NCI-H2029 (cell line): ENCODE results near the gene RILP.
"Not testable (repeated sequence)": the region's sequence is repeated elsewhere in the genome, so short reads cannot be mapped to it uniquely, and the experiment has no call there.

Experiments used
- DNase-seq: peaks from one replicate; lab custom pipeline; 2025; lab: John Stamatoyannopoulos, UW

The RILP gene, protein sequence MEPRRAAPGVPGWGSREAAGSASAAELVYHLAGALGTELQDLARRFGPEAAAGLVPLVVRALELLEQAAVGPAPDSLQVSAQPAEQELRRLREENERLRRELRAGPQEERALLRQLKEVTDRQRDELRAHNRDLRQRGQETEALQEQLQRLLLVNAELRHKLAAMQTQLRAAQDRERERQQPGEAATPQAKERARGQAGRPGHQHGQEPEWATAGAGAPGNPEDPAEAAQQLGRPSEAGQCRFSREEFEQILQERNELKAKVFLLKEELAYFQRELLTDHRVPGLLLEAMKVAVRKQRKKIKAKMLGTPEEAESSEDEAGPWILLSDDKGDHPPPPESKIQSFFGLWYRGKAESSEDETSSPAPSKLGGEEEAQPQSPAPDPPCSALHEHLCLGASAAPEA

DNA sequence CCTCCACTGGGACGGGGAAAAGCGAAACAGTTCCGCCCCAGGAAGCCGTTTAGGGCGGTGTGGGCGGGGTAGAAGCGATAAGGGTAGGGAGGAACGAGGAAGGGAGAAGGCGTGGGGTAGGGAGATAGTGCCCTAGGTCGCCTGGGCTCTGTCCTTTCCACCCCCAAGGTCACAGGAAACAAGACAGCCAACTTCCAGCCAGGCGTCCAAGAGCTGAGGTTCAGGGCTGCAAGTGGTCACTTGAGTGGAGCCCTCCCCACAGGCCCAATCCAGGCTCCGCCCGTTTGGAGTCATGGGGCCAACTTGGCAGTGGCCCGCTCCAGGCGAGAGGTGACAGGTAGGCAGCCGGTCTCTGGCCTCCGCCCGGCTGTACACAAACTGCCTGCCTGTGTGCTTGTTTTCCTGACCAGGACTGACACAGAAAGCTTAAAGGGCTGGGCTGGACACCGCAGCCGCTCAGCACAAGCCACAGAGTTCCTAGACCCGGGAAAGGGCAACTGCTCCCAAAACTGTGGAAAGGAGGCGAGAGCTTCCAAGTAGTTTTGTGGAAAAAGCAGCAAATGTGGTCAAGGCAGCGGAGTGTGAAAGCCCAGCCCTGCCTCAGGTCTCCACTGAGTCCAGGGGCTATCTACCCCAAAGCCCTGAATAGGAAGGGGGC, at the start of gene RILP:
Gene RILP (minus strand): TSS at position 23 of the 658 bp plus-strand sequence. CDS start 62 bp downstream, outside the sequence.
- DNase-seq = peak; percentile 27

DNA sequence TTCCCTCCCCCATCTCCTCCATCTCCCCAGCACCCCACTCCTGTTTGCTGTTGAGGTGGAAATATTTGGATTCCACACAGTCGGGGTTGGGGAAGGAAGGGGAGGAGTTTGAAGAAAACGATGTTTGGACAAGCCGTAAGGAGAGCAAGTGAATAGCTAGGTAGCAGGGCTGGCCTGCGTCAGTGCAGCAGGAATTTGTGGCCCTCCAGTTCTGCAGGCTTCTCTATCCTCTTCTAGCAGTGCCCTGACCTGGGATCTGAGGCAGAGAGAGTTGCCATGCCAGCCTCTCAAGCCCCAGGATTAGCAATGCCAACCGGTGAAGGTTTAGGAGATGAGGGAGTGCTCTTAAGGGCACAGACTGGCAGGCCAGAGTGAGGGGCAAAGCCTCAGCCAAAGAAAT, 48.0 kb upstream of the RILP start:
- no peak for DNase-seq

DNA sequence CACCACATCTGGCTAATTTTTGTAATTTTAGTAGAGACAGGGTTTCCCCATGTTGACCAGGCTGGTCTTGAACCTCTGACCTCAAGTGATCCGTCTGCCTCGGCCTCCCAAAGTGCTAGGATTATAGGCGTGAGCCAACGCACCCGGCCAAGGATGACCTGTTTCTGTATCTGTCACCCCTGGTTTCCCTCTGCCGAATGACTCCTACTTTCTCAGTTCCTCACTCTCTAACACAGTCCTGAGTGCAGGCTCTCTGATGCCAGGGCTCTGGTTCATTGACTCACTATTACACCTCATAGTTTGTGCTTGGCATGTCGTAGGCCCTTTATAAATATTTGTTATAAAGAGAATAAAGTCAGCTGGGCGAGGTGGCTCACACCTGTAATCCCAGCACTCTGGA, 45.7 kb upstream of the RILP start:
- DNase-seq = no peak

GRCh38 chr17:1693339-1693738, 43.7 kb upstream of the RILP start:
- DNase-seq = no peak

DNA sequence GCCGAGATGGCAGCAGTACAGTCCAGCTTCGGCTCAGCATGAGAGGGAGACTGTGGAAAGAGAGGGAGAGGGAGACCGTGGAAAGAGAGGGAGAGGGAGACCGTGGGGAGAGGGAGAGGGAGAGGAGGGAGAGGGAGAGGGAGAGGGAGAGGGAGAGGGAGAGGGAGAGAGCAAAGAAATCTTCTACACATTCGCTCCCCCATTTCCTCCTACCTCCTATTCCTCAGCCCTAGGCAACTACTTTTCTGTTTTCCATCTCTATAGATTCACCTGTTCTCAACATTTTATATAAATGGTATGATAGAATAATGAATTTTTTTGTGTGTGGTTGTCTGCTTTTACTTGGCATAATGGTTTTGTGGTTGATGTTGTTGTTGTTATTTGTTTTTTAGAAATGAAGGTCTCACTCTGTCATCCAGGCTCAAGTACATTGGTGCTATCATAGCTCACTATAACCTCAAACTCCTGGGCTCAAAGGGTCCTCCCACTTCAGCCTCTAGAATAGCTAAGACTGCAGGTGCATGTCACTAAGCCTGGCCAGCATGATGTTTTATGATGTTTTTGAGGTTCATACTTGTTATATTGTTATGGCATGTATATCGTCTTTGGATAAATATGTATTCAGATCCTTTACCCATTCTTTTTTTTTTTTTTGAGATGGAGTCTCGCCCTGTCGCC, 41.0 kb upstream of the RILP start:
- no peak for DNase-seq

DNA sequence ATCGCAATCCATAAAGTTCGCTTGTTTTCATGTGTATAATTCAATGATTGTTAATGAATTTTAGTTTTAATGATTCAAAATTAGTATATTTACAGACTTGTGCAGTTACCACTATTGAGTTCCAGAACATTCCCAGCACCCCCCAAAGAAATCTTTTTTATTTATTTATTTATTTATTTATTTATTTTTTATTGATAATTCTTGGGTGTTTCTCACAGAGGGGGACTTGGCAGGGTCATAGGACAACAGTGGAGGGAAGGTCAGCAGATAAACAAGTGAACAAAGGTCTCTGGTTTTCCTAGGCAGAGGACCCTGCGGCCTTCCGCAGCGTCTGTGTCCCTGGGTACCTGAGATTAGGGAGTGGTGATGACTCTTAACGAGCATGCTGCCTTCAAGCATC, 38.7 kb upstream of the RILP start:
- DNase-seq = not testable (repeated sequence)

GRCh38 chr17:1686086-1686485, 36.4 kb upstream of the RILP start:
- no peak for DNase-seq

GRCh38 chr17:1684378-1685189, 34.9 kb upstream of the RILP start, which contains the start of gene PRPF8:
Gene PRPF8, minus strand, starts transcription at chr17:1684867. Its CDS starts 296 bp downstream, at chr17:1684571.
- peak; percentile 85 for DNase-seq

GRCh38 chr17:1683459-1683858, 33.8 kb upstream of the RILP start:
- DNase-seq = no peak

DNA sequence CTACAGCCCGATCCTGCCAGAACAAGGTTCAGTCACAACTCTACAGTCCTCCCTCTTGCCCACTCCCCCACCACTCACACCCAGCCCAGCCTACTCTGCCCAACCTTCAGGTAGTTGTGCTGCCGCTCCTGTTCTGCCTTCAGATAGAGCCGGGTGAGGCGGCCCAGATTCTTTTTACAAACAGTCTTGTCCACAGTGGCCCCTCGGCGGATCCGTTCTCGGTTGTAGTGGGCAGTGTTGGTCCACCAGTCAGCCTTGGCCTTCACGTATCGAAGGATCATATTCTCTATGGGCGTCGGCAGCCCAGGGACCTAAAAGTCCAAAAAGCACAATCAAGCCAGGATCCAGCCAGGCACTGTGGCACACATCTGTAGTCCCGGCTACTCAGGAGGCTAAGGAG, 26.7 kb upstream of the RILP start:
- DNase-seq = no peak

- no peak for DNase-seq
Measured at GRCh38 chr17:1673041-1673785, 23.5 kb upstream of the RILP start.

DNA sequence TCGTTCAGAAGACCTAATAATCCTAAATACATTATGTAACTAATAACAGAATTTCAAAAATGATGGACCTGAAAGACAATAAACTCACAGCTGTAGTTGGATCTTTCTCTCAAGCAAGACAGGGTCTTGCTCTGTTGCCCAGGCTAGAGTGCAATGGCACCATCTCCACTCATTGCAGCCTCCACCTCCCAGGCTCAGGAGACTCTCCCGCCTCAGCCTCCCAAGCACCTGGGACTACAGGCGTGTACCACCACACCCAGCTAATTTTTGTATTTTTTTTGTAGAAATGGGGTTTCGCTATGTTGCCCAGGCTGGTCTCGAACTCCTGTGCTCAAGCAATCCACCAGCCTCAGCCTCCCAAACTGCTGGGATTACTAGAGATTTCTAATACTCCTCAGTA, 14.3 kb upstream of the RILP start:
- not testable (repeated sequence) for DNase-seq

DNA sequence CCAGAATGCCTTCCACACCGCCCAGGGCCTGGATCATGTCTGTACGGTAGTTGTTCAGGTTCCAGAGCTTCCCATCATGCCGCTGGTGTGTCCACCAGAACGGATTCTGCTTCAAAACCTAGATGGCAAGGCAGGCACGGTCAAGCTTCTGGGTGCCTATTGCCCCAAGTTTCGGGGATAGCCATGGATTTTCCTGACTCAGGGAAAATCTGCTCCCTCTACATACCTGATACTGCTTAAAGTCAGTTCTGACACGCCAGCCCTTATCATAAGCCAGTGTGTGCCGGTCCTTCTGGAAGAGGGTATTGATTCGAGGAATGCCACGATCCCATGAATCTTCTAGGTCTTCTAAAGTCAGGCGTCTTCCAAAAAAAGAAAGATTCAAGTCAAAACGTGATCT, 11.4 kb upstream of the RILP start:
- no peak for DNase-seq

GRCh38 chr17:1658100-1658499, 8.4 kb upstream of the RILP start:
- DNase-seq = no peak

GRCh38 chr17:1653735-1654134, 4.1 kb upstream of the RILP start:
- no peak for DNase-seq

GRCh38 chr17:1652794-1653193, 3.1 kb upstream of the RILP start:
- DNase-seq = not testable (repeated sequence)

DNA sequence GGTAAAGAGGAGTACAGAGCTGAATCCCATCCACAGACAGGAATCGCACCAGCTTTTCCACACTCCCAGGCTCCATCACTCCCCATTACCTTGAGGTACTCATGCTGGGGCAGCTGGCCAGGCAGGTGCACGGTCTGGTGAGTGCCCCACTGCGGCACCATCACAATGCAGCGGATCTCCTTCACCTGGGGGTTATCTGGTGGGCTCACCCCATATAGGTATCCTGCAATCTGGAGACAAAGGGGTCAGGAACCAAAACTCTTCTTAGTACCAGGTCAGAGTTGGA, 1.8 kb upstream of the RILP start:
- DNase-seq = no peak

GRCh38 chr17:1650731-1651558, 1.3 kb upstream of the RILP start:
- DNase-seq = no peak

DNA sequence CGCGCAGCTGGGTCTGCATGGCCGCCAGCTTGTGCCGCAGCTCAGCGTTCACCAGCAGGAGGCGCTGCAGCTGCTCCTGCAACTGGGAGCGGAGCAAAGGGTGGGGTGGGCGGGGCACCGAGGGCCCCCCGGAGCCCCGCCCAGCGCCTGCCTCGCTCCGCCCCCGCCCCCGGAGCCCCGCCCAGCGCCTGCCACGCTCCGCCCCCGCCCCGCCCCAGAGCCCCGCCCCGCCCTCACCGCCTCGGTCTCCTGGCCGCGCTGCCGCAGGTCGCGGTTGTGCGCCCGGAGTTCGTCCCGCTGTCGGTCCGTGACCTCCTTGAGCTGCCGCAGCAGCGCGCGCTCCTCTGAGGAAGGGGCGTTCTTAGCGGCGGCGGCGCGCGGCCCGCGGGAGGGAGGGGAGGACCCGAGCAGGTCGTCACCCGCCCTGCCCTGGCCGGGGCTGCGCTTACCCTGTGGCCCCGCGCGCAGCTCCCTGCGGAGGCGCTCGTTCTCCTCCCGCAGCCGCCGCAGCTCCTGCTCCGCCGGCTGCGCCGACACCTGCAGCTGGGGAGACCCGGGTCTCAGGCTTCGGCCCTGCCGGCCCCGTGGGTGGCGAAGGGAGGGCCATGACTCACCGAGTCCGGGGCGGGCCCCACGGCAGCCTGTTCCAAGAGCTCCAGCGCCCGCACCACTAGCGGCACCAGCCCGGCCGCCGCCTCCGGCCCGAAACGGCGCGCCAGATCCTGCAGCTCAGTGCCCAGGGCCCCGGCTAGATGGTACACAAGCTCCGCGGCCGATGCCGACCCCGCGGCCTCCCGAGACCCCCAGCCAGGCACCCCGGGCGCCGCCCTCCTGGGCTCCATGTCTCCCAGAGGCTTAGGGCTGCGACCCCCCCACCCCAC, 463 bp downstream of the RILP start:
- peak; percentile 73 for DNase-seq
